ENCODE results near the gene ARMCX6. TPM values are rescaled to one million over a fixed set of nuclear protein-coding genes. Genes with fewer than 3 reads are reported as not detected.
"Not testable (repeated sequence)": the region's sequence is repeated elsewhere in the genome, so short reads cannot be mapped to it uniquely, and the experiment has no call there.

ARMCX6 gene
- total RNA-seq (2014; rRNA removed; shearing (Covaris generic)) = 71.8 and 89.8 TPM in 2 replicates

DNA sequence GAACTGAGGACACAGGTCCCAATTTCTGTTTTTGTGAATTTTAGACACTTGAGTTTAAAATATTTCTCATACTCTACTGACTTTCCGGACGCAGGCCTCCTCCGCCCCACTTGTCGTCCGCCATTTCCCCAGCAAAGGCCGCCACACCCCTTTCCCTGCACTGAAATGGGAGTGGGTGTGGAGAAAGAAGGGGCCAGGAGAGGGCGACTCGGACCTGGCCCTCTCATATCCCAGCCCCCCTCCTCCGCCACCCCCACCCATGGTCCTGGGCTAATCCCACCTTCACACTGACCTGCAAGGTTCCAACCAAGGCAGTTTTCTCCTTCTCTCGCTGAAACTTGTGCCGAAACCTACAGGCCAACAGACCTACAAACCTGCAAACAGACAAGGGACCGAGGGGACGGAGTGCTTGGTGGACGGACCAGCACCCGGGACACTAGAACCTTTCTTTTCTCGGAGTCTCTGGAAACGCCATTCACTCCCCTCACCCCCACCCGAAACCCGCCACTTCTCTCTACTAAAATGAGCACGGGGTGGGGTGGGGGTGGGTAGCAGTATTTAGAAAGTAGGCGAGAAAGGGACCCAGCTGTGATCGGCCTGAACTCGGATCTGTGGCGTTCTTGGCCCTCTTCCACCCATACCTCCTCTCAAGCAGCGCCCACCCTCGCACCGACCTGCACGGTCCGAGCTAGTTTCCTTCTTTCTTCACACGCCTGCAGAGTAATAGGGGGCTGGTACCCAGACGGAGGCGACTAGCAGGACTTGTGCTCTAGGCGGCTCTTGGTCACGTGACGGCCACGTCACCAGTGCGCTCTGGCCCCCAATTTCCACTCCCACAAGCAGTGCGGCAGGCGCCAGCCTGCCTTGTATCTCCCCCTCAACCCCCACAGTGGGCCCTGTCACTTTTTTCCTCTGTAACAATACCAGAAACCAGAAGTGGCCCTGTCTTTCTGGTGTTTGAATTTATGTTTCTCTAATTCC lies at the start of gene ARMCX6:
Gene ARMCX6, minus strand, starts transcription at position 790 of the 981 bp plus-strand sequence. CDS start 1,380 bp downstream, outside the sequence.
- DNase-seq (ENCODE audit: low read depth) = peak; percentile 75

DNA sequence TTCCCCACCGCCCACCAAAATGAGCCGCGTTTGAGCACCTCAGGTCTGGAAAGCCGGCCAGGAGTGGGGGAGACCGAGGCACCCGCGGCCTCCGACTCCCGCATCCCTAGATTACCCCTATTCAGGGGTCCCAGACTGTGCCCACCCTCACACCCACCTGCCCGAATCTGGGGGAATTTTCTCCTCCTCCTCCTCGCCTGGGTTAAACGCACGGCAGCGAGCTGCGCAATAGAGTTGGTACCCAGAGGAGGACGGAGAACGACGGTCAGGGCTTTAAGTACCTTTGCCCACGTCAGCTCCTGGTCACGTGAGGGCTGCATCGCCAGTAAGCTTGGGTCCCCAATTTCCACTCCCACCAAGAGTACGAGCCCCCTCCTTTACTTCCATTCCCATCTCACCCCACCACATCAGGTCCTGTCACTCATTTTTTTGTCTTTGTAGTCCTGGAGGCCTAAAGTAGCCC lies 41.8 kb upstream of the ARMCX6 start, which contains the start of gene ARMCX2:
Gene ARMCX2, minus strand, starts transcription at position 250 of the 463 bp plus-strand sequence. CDS start 2,262 bp downstream, outside the sequence.
- peak; percentile 53 for DNase-seq (ENCODE audit: low read depth)

DNA sequence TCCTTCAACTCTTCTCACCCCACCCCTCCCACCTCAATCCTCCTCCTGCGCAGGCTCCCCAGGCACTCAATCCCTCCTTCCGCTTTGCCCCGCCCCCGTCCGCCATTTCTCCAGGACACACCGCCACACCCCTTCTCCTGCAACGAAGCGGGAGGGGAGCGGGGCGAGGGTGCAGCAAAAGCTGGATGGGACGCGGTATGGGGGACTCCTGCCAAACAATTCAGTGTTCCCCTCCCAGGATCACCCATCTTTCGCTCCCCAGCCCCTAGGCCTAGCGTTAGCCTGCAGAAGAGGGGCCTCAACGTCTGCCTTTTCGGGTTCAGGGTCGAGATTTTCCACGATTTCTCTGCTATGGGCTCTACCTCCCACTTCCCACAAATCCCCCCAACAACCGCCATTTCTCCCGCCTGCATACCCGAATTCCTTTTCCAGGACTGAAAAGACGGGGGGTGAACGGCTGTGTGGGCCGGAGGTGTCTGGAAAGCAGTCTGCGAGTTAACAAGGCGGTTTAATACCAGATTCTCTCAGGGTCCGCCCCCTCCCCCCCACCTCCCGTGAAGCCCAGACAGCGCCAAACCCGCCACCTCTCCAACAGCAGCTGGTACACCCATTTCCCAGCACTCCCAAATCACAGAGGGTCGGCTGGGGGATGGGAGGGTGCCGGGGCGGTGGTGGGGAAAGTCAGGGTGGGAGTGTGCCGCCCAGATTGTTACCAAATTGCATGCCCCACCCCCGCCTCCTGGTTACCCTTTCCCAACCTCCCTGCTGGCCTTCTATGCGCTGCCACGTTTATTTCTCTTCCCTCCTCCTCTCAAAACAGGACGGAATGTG lies 41.1 kb upstream of the ARMCX6 start:
- peak; percentile 67 for DNase-seq (ENCODE audit: low read depth)

DNA sequence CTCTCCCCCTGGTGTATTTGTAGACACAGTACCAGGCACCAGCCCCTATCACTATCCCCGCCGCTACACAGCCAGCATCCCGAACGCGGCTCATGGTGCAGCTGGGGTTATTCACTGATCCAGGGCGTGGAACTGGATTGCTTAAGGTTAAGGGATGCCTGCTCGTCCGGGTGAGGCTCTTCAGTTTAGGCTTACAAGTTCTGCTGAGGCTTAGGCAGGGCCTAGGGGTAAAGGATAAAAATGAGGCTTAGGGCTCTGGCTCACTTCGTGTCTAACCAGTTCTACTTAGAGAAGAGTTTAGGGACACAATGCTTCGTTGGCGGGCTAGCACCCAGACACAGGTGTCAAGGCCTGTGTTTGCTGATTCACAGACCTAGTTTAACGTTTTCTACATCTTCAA lies 39.7 kb upstream of the ARMCX6 start:
- no peak for DNase-seq (ENCODE audit: low read depth)

DNA sequence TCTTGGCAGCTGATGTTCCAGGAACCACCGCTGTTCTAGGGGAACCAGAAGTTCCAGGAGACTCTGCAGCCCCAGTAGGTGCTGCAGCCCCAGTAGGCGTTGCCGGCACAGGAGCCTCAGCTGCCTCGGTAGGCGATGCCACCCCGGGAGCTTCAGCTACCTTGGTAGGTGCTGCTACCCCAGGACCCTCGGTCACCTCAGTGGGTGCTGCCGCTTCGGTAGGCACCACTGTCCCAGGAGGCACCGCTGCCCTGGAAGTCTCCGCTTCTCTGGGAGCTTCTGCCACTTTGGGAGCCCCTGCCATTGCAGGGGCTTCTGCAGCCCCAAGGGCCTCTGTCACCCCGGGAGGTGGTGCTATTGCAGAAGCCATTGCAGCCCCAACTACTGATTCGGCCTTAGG lies 39.0 kb upstream of the ARMCX6 start:
- no peak for DNase-seq (ENCODE audit: low read depth)

DNA sequence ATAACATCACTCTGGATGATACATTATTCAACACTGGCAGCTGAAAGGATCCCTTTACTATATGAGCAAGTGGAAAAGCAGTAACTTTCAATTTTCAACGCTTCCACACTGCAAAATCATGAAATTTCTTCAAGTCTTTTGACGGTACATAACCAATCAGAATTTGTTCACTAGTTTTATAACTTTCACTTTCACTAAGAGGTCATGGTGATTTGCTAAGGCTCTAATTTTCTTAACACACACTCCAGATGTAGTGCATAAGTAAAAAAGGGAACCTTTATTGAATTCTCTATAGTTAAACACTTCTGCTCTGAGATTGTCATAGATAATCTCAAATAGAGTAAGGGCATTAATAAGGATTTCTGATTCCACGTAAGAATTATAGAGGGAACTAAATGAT lies 37.7 kb upstream of the ARMCX6 start:
- DNase-seq (ENCODE audit: low read depth) = no peak

DNA sequence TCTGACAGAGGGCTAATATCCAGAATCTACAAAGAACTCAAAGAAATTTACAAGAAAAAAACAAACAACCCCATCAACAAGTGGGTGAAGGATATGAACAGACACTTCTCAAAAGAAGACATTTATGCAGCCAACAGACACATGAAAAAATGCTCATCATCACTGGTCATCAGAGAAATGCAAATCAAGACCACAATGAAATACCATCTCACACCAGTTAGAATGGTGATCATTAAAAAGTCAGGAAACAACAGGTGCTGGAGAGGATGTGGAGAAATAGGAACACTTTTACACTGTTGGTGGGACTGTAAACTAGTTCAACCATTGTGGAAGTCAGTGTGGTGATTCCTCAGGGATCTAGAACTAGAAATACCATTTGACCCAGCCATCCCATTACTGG lies 29.9 kb upstream of the ARMCX6 start:
- DNase-seq (ENCODE audit: low read depth) = not testable (repeated sequence)

DNA sequence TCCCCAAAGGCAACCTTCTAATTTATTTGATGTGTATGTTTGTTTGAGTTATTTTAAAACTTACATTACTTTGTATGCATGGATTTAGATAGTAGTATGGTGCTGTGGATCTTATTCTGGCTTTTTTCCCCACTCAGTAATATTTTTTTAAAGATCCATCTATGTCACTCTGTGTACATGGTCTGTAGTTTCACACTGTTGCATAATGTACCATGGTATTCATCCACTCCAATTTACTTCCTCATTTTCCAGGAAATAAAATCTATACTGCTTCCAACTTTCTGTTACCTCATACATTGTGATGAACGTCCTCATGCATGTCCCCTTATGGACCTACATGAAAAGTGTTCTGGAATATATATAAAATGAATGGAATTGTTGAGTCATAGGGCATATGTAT lies 24.3 kb upstream of the ARMCX6 start:
- no peak for DNase-seq (ENCODE audit: low read depth)

DNA sequence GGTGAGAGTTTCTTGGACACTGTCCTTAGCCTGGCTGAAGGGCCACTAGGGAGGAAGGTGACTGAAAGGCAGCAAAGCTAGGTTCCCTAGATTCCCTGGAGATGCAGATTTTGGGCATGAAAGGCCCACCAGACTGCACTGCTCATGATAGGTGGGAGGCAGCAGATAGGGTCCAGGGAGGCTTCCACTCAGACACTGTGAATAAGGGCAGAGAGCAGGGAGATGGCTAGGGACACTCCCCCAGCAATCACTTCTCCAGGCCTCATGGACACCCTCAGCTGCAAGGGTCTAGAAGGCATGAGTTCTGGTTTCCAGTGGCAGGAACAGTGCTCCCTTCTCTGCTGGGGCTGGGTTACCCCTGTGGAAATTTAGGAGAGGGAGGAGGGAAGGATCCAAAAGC lies 21.8 kb upstream of the ARMCX6 start:
- DNase-seq (ENCODE audit: low read depth) = no peak

DNA sequence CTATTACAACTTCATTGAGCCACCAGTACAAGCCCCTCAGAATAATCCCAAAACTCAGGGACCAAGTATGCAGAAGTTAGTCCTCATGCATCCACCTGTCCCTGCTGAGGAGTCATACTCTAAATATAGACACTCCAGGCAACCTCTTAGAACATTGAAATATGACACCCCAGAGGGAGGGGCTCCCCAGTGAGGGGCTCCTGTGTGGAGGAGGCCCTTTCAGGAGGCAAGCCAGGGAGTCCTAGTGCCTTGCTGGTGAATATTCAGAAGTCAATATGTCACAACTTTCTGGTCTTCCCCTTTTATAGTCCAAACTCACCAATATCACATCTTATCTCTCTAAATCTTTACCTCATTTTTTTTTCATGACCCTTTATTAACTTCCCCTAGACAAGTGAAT lies 1.6 kb upstream of the ARMCX6 start:
- DNase-seq (ENCODE audit: low read depth) = peak; percentile 41

DNA sequence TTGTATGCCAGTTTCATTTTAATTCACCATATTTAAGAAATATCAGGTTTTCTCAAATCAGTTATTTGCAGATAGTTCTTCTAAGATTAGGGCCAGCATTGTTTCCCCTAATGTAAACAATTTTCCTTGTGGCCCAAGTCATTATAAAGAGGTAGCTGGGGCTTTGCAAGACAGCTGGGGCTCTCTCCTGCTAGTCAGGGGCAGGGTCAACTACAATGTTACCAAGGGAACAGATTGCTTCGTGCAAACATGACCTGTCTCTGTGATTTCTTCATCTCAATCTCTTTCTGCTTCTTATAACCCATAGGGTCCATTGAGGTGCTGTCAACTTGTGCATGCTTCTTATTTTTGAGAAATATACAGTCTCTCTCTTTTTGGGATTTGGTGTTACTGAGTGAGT lies 12.1 kb downstream of the ARMCX6 start:
- DNase-seq (ENCODE audit: low read depth) = no peak

DNA sequence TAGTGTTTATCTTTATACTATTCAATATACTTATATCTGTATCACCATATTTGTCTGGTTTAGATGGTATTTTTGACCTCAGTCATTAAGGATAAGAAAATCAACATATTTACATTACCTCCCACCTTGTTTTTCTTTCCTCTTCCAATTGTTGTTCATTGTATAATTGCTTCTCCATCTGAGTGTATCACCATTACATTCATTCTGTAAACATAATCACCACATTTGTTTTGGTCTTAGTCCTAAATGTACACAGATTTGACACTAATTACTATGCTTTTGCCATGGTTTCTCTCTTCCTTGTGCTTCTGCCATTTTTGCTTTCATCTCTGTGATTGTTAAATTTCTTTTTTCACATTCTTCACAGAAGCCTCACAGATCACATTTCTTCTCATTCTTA lies 12.7 kb downstream of the ARMCX6 start:
- no peak for DNase-seq (ENCODE audit: low read depth)

DNA sequence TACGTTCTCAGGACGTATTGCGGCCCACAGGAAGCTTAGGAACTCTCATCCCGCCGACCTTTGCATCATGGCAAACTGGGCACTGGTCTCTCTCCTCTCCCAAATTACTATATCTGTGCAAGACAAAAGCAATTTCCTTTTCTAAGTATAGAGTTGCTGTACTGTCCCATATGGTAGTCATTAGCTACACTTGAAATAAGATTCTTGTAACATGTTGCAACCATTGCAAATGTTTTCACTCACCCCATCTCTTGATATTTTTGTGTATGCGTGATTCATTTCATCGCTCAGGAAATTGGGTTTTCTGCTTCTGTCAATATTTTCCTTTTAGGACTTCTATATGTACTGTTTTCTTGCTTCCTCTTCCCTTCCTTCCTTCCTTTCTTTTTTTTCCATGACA lies 15.7 kb downstream of the ARMCX6 start:
- DNase-seq (ENCODE audit: low read depth) = no peak

DNA sequence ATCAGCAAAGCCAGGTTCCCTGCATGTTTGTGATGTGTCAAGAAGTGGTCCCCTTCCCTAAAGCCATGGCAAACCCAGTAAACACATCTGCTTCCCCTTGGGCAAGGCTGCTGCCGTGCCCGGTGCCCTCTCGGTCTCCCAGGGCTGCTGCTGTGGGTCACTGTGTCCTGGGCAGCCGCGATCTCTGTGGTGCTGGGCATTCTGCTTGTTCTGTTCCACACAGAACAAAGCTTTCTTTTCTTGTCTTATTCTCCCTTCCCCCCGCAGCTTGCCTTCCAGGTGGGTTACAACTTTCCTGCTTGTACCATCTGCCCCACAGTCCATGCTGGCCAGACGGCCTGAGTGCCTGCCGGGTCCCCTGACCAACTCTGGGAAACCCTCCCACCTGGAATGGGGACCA lies 18.2 kb downstream of the ARMCX6 start:
- not testable (repeated sequence) for DNase-seq (ENCODE audit: low read depth)

DNA sequence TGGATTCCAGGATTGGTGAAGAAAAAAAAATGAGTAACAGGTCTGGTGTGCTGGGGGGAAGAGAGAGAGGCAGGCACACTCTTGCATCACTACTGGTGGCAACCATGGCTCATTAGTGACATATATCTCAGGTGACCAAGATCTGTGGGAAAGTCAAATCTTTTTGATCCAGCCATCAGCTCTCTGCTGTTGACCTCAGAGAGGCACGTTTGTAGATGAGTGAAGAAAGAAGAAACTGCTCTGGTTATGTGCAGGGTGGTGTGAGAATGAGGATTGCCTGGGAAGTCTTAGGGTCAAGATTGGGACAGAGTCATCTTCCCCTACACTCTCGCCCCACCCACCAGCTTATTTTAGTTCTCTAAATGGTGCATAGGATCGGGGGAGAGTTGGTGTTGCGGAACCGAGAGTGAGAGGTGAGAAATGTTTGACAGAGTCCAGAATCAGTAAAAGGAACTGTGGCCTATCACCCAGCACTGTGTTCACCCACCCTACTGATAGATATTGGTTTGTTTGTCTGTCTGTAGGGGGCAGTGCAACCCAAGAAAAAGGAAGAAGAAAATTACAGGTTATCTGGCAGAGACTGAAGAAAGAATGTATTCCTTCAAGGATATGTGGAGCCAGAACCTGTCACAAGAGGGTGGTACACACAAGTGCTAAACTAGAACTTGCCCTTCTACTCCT lies 21.9 kb downstream of the ARMCX6 start:
- DNase-seq (ENCODE audit: low read depth) = peak; percentile 76

Other genes starting within 250 kb of the ARMCX6 start
- 0.05 TPM in 1 of 2 replicates, not detected in the other for gene BTK, start 231.8 kb downstream of the ARMCX6 start, total RNA-seq (2014; rRNA removed; shearing (Covaris generic))
- 1,377 and 1,626 TPM in 2 replicates for gene RPL36A, start 227.0 kb downstream of the ARMCX6 start, total RNA-seq (2014; rRNA removed; shearing (Covaris generic))
- 130 and 154 TPM in 2 replicates for gene GLA, start 210.1 kb downstream of the ARMCX6 start, total RNA-seq (2014; rRNA removed; shearing (Covaris generic))
- 56.0 and 82.5 TPM in 2 replicates for gene HNRNPH2, start 209.8 kb downstream of the ARMCX6 start, total RNA-seq (2014; rRNA removed; shearing (Covaris generic))
- 0.25 and 1.2 TPM in 2 replicates for gene ARMCX4, start 132.5 kb downstream of the ARMCX6 start, total RNA-seq (2014; rRNA removed; shearing (Covaris generic))
- gene ARMCX1, start 67.5 kb downstream of the ARMCX6 start, total RNA-seq (2014; rRNA removed; shearing (Covaris generic)) = 34.4 and 38.9 TPM in 2 replicates
- 49.3 and 78.8 TPM in 2 replicates for gene ARMCX3, start 5.2 kb upstream of the ARMCX6 start, total RNA-seq (2014; rRNA removed; shearing (Covaris generic))
- gene ARMCX2, start 41.9 kb upstream of the ARMCX6 start, total RNA-seq (2014; rRNA removed; shearing (Covaris generic)) = 28.9 and 44.5 TPM in 2 replicates